GM21447 (cell line): ENCODE results near the gene METAP1.
"Not testable (repeated sequence)": the region's sequence is repeated elsewhere in the genome, so short reads cannot be mapped to it uniquely, and the experiment has no call there.

Experiments used
- ATAC-seq: cut with Tn5 transposase; IDR thresholded peaks from one replicate; pipeline ENCODE4 v1.9.1; 2021; ENCODE audit not compliant: unreplicated experiment

The METAP1 gene

GRCh38 chr4:99090481-99091215 is 95.1 kb downstream of the METAP1 start:
- ATAC-seq, result no peak

GRCh38 chr4:99091216-99091575 is 95.7 kb downstream of the METAP1 start:
- ATAC-seq, result no peak

- ATAC-seq, result not testable (repeated sequence)
Measured at GRCh38 chr4:99091841-99092240, 96.3 kb downstream of the METAP1 start.

- no peak for ATAC-seq
Measured at GRCh38 chr4:99099311-99099710, 103.8 kb downstream of the METAP1 start.

GRCh38 chr4:99099814-99100213 is 104.3 kb downstream of the METAP1 start:
- ATAC-seq, result not testable (repeated sequence)

- ATAC-seq, result no peak
Measured at GRCh38 chr4:99100876-99101275, 105.4 kb downstream of the METAP1 start.

- ATAC-seq, result no peak
Measured at GRCh38 chr4:99102634-99103033, 107.1 kb downstream of the METAP1 start.

GRCh38 chr4:99103166-99103565 is 107.6 kb downstream of the METAP1 start:
- ATAC-seq, result no peak

- no peak for ATAC-seq
Measured at GRCh38 chr4:99104153-99104552, 108.6 kb downstream of the METAP1 start.

GRCh38 chr4:99109286-99109685 is 113.8 kb downstream of the METAP1 start:
- ATAC-seq, result not testable (repeated sequence)
